NCI-H1092 (cell line): ENCODE results near the gene CHRNA3.
"Not testable (repeated sequence)": the region's sequence is repeated elsewhere in the genome, so short reads cannot be mapped to it uniquely, and the experiment has no call there.

ENCODE experiments used
- DNase-seq: peaks from one replicate; lab custom pipeline; 2025; lab: John Stamatoyannopoulos, UW

CHRNA3 gene

GRCh38 chr15:78617516-78617915, 3.3 kb downstream of the CHRNA3 start:
- DNase-seq, result no peak

DNA sequence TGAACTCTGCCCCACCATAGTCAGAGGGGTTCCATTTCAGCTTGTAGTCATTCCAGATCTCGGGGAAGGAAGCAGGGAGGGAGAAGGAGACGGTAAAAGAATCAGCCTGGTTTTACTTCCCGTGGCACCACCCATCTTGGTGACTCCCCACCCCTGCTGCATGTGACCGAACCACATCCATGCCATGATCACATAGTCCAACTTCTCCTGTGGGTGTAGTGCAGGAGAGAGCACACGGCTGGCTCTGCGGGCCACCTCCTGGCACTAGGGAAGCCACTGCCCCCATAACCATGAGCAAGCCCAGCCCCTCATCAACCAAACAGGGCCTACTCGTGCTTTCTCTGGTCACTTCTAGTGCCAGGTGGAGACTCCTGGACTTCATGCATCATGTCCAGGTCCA, 3.7 kb downstream of the CHRNA3 start:
- DNase-seq, result no peak

DNA sequence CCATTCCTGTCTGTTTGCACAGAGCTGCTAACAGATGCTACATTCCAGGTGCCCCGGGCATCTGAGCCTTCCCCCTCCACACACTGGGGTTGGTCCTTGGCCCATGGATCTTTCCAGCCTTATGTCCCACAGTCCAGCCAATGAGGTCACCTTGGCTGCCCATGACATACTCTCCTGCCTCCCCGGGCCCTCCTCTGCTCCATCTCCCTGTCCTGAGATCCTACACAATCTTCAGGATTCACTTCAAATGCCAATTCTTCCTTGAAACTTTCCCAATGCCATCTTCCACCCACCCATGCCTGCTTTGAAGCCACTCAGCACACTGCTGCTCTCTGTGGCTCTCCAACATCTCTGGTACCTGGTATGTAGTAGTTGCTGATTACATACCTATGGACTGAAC, 4.3 kb downstream of the CHRNA3 start:
- DNase-seq, result no peak

DNA sequence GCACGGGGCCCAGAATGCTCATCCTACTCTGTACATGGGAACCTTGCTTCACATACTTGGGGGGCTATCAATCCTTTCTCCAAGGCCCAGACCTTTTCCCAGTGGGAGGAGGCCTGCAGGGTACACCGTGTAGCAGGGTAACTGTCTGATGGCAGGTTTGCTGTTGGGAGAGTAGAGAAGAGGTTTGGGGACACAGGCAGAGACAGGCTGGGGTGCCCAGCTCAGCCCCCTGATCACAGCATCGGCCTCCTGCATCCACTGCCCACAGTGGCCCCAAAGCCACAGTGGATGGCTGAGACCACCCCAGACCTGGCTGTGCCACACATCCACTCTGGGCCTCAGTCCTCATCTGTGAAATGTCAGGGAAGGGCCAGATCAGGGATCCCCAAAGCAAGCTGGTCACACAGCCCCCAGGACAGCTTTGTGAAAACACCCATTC, 5.6 kb downstream of the CHRNA3 start:
- DNase-seq, result no peak

GRCh38 chr15:78614021-78614420, 6.8 kb downstream of the CHRNA3 start:
- DNase-seq, result no peak

GRCh38 chr15:78609551-78609950, 11.2 kb downstream of the CHRNA3 start:
- not testable (repeated sequence) for DNase-seq

GRCh38 chr15:78605680-78606079, 15.1 kb downstream of the CHRNA3 start:
- DNase-seq, result no peak

- no peak for DNase-seq
Measured at GRCh38 chr15:78605201-78605600, 15.6 kb downstream of the CHRNA3 start.

- DNase-seq, result no peak
Measured at GRCh38 chr15:78604420-78604819, 16.4 kb downstream of the CHRNA3 start.

- DNase-seq, result no peak
Measured at GRCh38 chr15:78603467-78603866, 17.3 kb downstream of the CHRNA3 start.

- DNase-seq, result no peak
Measured at GRCh38 chr15:78599189-78599588, 21.6 kb downstream of the CHRNA3 start.

DNA sequence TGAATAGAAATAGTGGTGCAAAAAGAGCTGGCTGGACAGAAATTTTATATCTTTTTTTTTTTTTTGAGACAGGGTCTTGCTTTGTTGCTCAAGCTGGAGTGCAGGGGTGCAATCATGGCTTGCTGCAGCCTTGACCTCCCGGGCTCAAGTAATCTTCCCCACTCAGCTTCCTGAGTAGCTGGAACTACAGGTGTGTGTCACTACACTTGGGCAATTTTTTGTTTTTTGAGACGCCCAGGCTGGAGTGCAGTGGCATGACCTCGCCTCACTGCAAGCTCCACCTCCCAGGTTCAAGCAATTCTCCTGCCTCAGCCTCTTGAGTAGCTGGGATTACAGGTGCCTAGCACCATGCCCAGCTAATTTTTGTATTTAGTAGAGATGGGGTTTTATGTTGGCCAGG, 22.4 kb downstream of the CHRNA3 start:
- no peak for DNase-seq

DNA sequence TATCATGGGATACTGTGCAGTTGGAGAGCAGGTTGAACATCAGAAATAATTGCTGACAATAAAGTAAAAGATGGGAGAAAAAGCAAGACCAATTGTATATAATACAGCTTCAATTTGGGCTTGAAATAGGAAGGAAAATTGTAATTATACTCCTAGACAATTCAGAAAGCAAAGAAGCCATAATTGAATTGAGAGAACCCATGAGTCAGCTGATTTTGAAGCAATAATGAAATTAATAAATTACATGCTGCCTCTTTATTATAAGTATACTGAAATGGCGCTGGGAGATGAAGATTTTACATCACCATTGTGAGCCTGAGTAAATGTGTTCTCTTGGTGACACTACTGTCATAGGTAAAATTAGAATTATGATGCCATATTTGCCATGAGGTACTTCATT, 23.2 kb downstream of the CHRNA3 start:
- DNase-seq, result no peak

GRCh38 chr15:78574944-78575343, 45.9 kb downstream of the CHRNA3 start:
- no peak for DNase-seq

DNA sequence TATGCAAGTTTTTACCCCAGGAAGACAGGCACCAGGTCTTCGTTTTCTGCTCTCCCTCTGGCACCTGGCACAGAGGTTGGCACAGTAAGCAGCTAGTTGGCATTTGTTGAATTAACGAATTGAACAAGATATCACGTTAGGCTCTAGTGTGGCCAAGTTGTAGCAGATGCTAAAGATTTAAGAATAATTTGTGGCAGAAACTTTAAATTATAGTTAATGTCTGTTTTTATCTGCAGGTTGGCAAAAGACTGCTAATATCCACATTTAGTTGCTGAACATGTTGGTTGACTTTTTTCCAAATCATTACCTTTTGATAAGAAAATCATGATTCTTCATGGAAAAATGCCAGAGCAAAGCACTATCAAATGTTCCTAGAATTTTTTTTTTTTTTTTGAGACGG, 47.4 kb downstream of the CHRNA3 start:
- no peak for DNase-seq

DNA sequence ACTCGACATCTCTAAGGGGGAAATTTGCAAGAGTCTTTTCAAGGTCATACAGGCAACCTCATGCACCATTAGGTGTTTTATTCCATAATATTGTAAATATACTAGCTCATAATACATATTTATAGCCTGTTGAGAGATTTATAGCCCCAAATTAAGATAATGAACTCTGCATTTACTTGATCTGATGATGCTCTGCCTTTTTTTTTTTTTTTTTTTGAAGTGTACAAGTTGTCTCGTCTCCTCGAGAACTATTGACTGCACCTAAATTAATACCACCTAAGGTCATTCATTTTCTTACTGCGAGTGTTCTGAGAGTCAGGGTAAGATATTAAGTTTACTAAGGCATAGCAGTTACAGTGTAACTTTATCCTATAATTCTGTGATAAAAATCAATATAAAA, 49.4 kb downstream of the CHRNA3 start:
- no peak for DNase-seq

DNA sequence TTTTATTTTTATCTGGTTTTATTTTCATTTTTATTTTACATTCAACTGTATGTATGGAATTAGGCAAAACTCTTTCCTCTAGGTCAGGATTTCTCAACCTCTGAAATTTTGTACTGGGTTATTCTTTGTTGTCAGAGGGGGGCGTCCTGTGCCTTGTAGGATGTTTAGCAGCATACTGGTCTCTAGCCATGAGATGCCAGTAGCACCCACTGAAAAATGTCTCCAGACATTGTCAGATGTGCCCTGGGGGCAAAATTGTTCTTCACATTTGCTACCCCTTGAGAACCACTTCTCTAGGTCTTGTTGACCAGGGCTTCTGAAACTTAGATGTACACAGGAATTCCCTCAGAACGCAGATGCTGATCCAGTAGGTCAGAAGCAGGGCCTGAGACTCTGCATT, 50.1 kb downstream of the CHRNA3 start:
- DNase-seq, result no peak

- no peak for DNase-seq
Measured at GRCh38 chr15:78567531-78567930, 53.3 kb downstream of the CHRNA3 start.

GRCh38 chr15:78565951-78566774, 54.6 kb downstream of the CHRNA3 start:
- DNase-seq, result no peak

DNA sequence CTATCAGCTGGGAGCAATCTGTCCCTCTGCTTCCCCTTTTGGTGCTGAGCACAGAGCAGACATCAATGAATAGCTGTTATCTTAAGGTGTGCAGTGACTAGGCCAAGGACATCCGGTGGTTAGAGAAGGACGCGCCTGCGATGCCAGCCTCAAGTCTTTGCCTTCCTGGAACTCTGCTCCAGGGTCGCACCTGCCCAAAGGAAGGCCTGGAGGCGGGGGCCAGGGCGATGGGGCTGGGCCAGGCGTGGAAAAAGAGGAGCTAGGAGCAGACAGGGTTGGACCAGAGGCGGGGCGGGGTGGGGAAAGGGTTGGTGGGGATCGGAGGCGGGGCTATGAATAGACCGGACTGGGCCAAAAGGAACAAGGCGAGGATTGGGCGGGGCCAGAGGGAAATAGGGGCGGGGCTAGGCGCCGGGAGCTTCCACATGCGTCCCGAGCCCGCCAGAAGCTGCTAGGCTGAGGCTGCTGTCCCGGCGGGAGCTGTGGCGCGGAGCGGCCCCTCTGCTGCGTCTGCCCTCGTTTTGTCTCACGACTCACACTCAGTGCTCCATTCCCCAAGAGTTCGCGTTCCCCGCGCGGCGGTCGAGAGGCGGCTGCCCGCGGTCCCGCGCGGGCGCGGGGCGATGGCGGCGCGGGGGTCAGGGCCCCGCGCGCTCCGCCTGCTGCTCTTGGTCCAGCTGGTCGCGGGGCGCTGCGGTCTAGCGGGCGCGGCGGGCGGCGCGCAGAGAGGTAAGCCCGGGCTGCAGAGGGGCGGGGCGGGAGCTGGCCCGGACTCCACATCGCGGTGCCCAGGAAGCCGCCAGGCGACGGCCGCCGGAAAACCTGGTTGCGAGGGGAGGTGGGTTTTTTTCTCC, 55.5 kb downstream of the CHRNA3 start, which contains the start of gene CHRNA5:
TSS of gene CHRNA5 (plus strand) at position 424 of the 854 bp plus-strand sequence. CDS start at position 624, 200 bp downstream.
- peak; percentile 8 for DNase-seq

- DNase-seq, result no peak
Measured at GRCh38 chr15:78564743-78565096, 56.1 kb downstream of the CHRNA3 start.

- no peak for DNase-seq
Measured at GRCh38 chr15:78563092-78563491, 57.7 kb downstream of the CHRNA3 start.

GRCh38 chr15:78561490-78561889, 59.3 kb downstream of the CHRNA3 start:
- no peak for DNase-seq
